Peyer's patch (tissue), 4 donors: ENCODE measurements around the gene PLCH2. TPM values are rescaled to one million over a fixed set of nuclear protein-coding genes. Genes with fewer than 3 reads are reported as not detected.

Experiments used
- DNase-seq, 3 donors: peaks; one replicate each; pipeline ENCODE4 v3.0.0-alpha.2; 2017 to 2019
- H3K27ac ChIP-seq, 4 donors: fragments of 200-600 bp; sonication (generic); one replicate each; pipeline ENCODE4 v1.5.1; 2016 to 2019
- H3K27me3 ChIP-seq, 2 donors: fragments of 200-600 bp; sonication (generic); one replicate each; pipeline ENCODE4 v1.5.1; 2019
- H3K36me3 ChIP-seq, 3 donors: fragments of 200-600 bp; sonication (generic); one replicate each; pipeline ENCODE4 v1.5.1; 2016 to 2019
- H3K4me1 ChIP-seq, 4 donors: fragments of 200-600 bp; sonication (generic); one replicate each; pipeline ENCODE4 v1.5.1; 2016 to 2019
- H3K4me3 ChIP-seq, 4 donors: fragments of 200-600 bp; sonication (generic); 1 replicate in 3 of 4; 2 replicates in 1 of 4; pipeline ENCODE4 v1.5.1; 2016 to 2019; ENCODE audit warnings: mild to moderate bottlenecking in 1 of 4
- H3K9me3 ChIP-seq, 4 donors: fragments of 200-600 bp; sonication (generic); one replicate each; pipeline ENCODE4 v1.5.1; 2016 to 2019; ENCODE audit warnings: mild to moderate bottlenecking in 1 of 4
- POLR2A ChIP-seq, 2 donors: fragments of 450-650 bp; IDR thresholded peaks; one replicate each; pipeline ENCODE4 v1.5.1; 2017; ENCODE audit warnings: antibody characterized with exemption in 2 of 2, mild to moderate bottlenecking in 2 of 2, moderate library complexity in 2 of 2
- total RNA-seq, 4 donors: library from RNA; depleted of rRNA; stranded (reverse); fragments of >200 nt; gene quantifications; one replicate each; pipeline ENCODE4 v1.1.0, GENCODE V29; 2016
- TF ChIP-seq, protein P1 (sequence below), 6 experiments: fragments of 450-650 bp in 4 of 6; fragments of 200-600 bp in 2 of 6; sonication (generic) in 1 of 6; IDR thresholded peaks; one replicate each; pipeline ENCODE4 v1.5.1; 2017 to 2019; ENCODE audit warnings: antibody characterized with exemption in 6 of 6, mild to moderate bottlenecking in 3 of 6, moderate library complexity in 1 of 6

The PLCH2 gene
- total RNA-seq, 4 donors from 2014 or later: 2.5 to 18.3 (median 7.8) TPM

DNA sequence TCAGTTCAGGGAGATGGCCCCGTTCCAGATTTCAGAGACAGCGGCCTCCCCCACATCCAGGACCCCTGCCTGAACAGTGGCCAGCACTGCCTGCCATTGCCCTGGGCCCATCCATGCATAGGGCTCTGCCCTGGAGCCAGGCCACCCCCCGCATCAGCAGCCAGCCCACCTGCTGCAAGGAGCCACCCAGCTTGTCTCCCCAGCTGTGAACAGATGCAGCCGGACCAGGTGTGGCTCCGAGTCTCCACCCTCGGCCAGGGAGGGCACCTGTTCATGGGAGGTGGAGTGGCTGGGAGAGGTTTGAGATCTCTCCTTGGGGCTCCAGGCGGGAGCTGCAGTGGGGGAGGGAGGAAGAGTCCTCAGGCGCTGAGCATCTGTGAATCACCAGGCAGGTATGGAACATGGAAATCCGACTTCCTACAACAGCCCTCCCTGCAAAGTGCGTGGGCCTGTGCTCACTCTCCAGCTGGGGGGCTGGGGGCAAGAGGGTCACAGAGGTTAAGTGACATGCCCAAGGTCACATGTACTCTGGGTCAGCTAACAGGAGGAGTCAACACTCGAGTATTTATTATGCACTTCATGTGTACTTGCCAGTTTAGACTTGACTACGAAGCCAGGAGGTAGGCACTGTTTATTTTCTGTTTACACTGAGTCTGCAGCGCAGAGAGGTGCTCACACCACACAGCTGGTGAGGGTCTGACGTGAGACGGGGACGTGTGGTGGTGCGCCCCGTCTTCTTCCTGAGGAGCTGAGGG, 58.8 kb downstream of the PLCH2 start:
- peak in 1 of 3 donors; percentile 69 for DNase-seq
- peaks cover 0 to 17% of the 10 kb centered on the region in 2 donors for H3K27me3 ChIP-seq

DNA sequence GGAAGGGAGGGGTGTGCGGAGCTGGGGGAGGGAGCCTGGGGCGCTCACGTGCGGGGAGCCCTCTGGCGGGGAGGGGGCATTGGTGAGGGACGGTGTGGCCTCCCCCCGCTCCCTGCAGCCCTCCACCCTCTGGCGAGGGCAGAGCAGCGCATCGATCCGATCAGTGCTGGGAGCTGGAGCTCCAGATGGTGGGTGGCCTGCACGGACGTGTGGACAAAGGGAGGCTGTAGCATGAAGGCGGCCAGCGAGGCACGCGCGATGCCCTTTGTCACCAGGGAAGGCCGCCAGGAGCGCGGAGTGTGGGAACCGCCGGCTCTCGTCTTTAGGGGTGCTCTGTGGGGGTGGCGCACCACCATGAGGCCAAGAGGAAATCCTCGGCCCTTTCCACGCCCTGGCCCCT, 59.4 kb downstream of the PLCH2 start:
- Histone ChIP-seq H3K27me3 (peaks cover 0 to 17% of the 10 kb centered on the region in 2 donors), H3K4me1 (peaks cover 0 to 23% (median 7%) of the 10 kb centered on the region in 4 donors), H3K4me3 (no peak overlapping the region), H3K27ac (no peak overlapping the region), H3K9me3 (no peaks in the 10 kb centered on the region), H3K36me3 (no peaks in the 10 kb centered on the region)
- TF ChIP-seq, protein P1, sequence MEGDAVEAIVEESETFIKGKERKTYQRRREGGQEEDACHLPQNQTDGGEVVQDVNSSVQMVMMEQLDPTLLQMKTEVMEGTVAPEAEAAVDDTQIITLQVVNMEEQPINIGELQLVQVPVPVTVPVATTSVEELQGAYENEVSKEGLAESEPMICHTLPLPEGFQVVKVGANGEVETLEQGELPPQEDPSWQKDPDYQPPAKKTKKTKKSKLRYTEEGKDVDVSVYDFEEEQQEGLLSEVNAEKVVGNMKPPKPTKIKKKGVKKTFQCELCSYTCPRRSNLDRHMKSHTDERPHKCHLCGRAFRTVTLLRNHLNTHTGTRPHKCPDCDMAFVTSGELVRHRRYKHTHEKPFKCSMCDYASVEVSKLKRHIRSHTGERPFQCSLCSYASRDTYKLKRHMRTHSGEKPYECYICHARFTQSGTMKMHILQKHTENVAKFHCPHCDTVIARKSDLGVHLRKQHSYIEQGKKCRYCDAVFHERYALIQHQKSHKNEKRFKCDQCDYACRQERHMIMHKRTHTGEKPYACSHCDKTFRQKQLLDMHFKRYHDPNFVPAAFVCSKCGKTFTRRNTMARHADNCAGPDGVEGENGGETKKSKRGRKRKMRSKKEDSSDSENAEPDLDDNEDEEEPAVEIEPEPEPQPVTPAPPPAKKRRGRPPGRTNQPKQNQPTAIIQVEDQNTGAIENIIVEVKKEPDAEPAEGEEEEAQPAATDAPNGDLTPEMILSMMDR (IDR thresholded peaks at IDR 0.05): no peak
- no peak for TF ChIP-seq POLR2A (IDR thresholded peaks at IDR 0.05)
- DNase-seq: no peak

More for the DNA sequence above, 58.8 kb downstream of the PLCH2 start:
- Histone ChIP-seq H3K27ac (no peak overlapping the region), H3K9me3 (no peaks in the 10 kb centered on the region), H3K4me1 (peaks cover 0 to 27% (median 10%) of the 10 kb centered on the region in 4 donors), H3K4me3 (no peak overlapping the region), H3K36me3 (no peaks in the 10 kb centered on the region)
- TF ChIP-seq, protein P1 (IDR thresholded peaks at IDR 0.05): no peak
- no peak for TF ChIP-seq POLR2A (IDR thresholded peaks at IDR 0.05)

DNA sequence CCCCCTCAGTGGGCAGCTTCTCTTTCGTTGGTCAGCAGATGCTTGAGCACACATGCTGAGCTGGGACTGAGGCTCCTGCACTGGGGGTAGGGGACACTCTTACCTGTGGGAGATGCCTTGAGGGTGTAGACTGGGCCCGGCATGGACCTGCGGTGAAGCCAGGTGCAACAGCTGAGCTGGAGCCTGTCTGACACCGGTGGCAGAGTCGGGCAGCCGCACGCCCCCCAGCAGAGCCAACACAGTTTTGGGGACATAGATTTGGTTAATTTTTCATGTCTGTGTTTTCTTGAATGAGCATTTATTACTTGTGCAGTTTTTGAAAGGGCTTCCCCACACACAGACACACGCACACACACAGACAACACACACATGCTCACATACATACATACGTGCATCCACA, 59.9 kb downstream of the PLCH2 start:
- DNase-seq: no peak
- Histone ChIP-seq H3K27me3 (peaks cover 0 to 17% of the 10 kb centered on the region in 2 donors), H3K4me3 (no peak overlapping the region), H3K9me3 (no peaks in the 10 kb centered on the region), H3K4me1 (peaks cover 0 to 23% (median 7%) of the 10 kb centered on the region in 4 donors), H3K36me3 (no peaks in the 10 kb centered on the region), H3K27ac (no peak overlapping the region)
- TF ChIP-seq, protein P1 (IDR thresholded peaks at IDR 0.05): no peak
- TF ChIP-seq POLR2A (IDR thresholded peaks at IDR 0.05): no peak

DNA sequence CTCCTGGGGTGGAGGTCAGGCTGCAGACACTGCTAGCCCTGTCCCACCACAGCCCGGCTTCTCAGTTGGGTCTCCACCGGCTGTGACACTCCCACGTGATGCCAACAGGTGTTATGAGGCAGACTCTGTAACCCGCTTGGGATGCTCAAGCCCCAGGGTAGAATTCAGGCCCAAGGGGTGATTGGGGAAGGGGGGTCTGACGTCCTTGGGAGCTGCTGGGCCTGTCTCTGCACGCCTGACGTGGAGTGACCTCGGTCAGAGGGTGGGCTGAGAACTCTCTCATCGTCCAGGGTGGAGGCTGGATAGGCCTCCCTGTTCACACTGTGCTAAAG, 61.7 kb downstream of the PLCH2 start:
- Histone ChIP-seq H3K9me3 (no peaks in the 10 kb centered on the region), H3K36me3 (no peaks in the 10 kb centered on the region), H3K4me3 (no peak overlapping the region), H3K27me3 (peaks cover 0 to 7% of the 10 kb centered on the region in 2 donors), H3K4me1 (peaks cover 0 to 36% (median 8%) of the 10 kb centered on the region in 4 donors), H3K27ac (no peak overlapping the region)
- no peak for TF ChIP-seq POLR2A (IDR thresholded peaks at IDR 0.05)
- TF ChIP-seq, protein P1 (IDR thresholded peaks at IDR 0.05): no peak
- DNase-seq: no peak

DNA sequence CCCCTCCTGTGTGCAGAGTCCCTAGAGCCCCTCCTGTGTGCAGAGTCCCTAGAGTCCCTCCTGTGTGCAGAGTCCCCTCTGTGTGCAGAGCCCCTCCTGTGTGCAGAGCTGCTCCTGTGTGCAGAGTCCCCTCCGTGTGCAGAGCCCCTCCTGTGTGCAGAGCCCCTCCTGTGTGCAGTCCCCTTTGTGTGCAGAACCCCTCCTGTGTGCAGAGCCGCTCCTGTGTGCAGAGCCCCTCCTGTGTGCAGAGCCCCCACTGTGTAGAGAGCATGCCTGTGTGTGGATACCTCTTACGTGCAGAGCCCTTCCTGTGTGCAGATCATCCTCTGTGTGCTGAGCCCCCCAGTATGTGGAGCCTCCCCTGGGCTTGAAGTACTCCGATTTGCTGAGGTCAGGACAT, 62.3 kb downstream of the PLCH2 start:
- H3K27me3 ChIP-seq: peaks cover 0 to 7% of the 10 kb centered on the region in 2 donors
- no peak for TF ChIP-seq POLR2A (IDR thresholded peaks at IDR 0.05)
- TF ChIP-seq, protein P1 (IDR thresholded peaks at IDR 0.05): no peak
- H3K9me3 ChIP-seq: no peaks in the 10 kb centered on the region
- no peak for DNase-seq
- no peaks in the 10 kb centered on the region for H3K36me3 ChIP-seq
- no peak overlapping the region for H3K4me3 ChIP-seq
- peaks cover 0 to 38% (median 8%) of the 10 kb centered on the region in 4 donors for H3K4me1 ChIP-seq
- H3K27ac ChIP-seq: no peak overlapping the region
